Measurements from ENCODE around the gene PEBP1.
A peak's percentile ranks its signal among the peaks of the same experiment; 100 is the strongest.

Gene PEBP1

GRCh38 chr12:118185602-118186397 lies 49.9 kb downstream of the PEBP1 start:
- DNase-seq = no peak
- H3K4me3 ChIP-seq = no peak overlapping the region
- H3K27ac ChIP-seq = no peak overlapping the region
- no peaks in the 10 kb centered on the region for H3K9me3 ChIP-seq
- peaks cover 4 to 7% (median 6%) of the 10 kb centered on the region in 3 donors for H3K36me3 ChIP-seq
- intact Hi-C loops (cut with DNase I; ENCODE audit: low total_unique reads) = loop anchor here (2.0 kb wide), 1 partner anchor 191 kb away; the partner anchor contains the start of gene SUDS3
- H3K4me1 ChIP-seq = peaks cover 0 to 40% (median 15%) of the 10 kb centered on the region in 4 donors
- TF ChIP-seq CTCF (IDR thresholded peaks at IDR 0.05) = no peak
- H3K27me3 ChIP-seq = no peaks in the 10 kb centered on the region

GRCh38 chr12:118187751-118188435 lies 52.0 kb downstream of the PEBP1 start:
- Histone ChIP-seq H3K36me3 (no peaks in the 10 kb centered on the region), H3K4me3 (peak overlapping the region in 1 of 2 donors; percentile 44), H3K27me3 (no peaks in the 10 kb centered on the region), H3K9me3 (no peaks in the 10 kb centered on the region), H3K4me1 (peaks cover 0 to 39% (median 10%) of the 10 kb centered on the region in 4 donors), H3K27ac (peak overlapping the region in 1 of 2 donors; percentile 77)
- no peak for TF ChIP-seq CTCF (IDR thresholded peaks at IDR 0.05)
- intact Hi-C loops (cut with DNase I; ENCODE audit: low total_unique reads) = no loop called here
- no peak for DNase-seq

GRCh38 chr12:118188690-118189371 lies 52.9 kb downstream of the PEBP1 start:
- H3K4me1 ChIP-seq = peaks cover 0 to 34% (median 9%) of the 10 kb centered on the region in 4 donors

GRCh38 chr12:118189741-118190191 lies 53.8 kb downstream of the PEBP1 start:
- intact Hi-C loops (cut with DNase I; ENCODE audit: low total_unique reads) = no loop called here
- Histone ChIP-seq H3K4me3 (peak overlapping the region; percentile 44 to 46), H3K36me3 (no peaks in the 10 kb centered on the region), H3K27ac (peak overlapping the region; percentile 62 to 77), H3K9me3 (no peaks in the 10 kb centered on the region), H3K27me3 (no peaks in the 10 kb centered on the region), H3K4me1 (peaks cover 0 to 34% (median 9%) of the 10 kb centered on the region in 4 donors)
- no peak for TF ChIP-seq CTCF (IDR thresholded peaks at IDR 0.05)
- DNase-seq = no peak

More at GRCh38 chr12:118188690-118189371, 52.9 kb downstream of the PEBP1 start:
- TF ChIP-seq CTCF (IDR thresholded peaks at IDR 0.05) = no peak
- no peaks in the 10 kb centered on the region for H3K36me3 ChIP-seq
- H3K27ac ChIP-seq = peak overlapping the region in 1 of 2 donors; percentile 77
- peak in 1 of 2 donors; percentile 29 for DNase-seq
- H3K27me3 ChIP-seq = no peaks in the 10 kb centered on the region
- intact Hi-C loops (cut with DNase I; ENCODE audit: low total_unique reads) = no loop called here
- no peaks in the 10 kb centered on the region for H3K9me3 ChIP-seq
- peak overlapping the region; percentile 44 to 46 for H3K4me3 ChIP-seq

- H3K27me3 ChIP-seq = no peaks in the 10 kb centered on the region
- intact Hi-C loops (cut with DNase I; ENCODE audit: low total_unique reads) = no loop called here
- no peaks in the 10 kb centered on the region for H3K36me3 ChIP-seq
- TF ChIP-seq CTCF (IDR thresholded peaks at IDR 0.05) = no peak
- DNase-seq = no peak
- H3K9me3 ChIP-seq = no peaks in the 10 kb centered on the region
- H3K4me3 ChIP-seq = peak overlapping the region; percentile 44 to 46
- H3K4me1 ChIP-seq = peaks cover 0 to 34% (median 9%) of the 10 kb centered on the region in 4 donors
- peak overlapping the region; percentile 62 to 77 for H3K27ac ChIP-seq
Measured at GRCh38 chr12:118190266-118190665, 54.3 kb downstream of the PEBP1 start.

All from tibial artery (tissue), 4 donors.